ENCODE data around the gene DNA2. TPM values are rescaled to one million over a fixed set of nuclear protein-coding genes. Genes with fewer than 3 reads are reported as not detected.

The DNA2 gene
- total RNA-seq, 3 donors from 2014 or later: 15.1 to 27.1 (median 20.0) TPM

Other genes with a start within 250 kb of the DNA2 start
- gene ATOH7, start 239.9 kb downstream of the DNA2 start, total RNA-seq: not detected
- gene HNRNPH3, start 139.9 kb downstream of the DNA2 start, total RNA-seq: 100 to 1,000 TPM; 198 to 215 (median 208) TPM
- gene PBLD, start 139.0 kb downstream of the DNA2 start, total RNA-seq: 1 to 10 TPM in 1 of 3 donors, under 1 TPM in 2; 0.18 to 1.1 (median 0.37) TPM
- 1 to 10 TPM; 4.4 to 7.1 (median 6.9) TPM for gene RUFY2, start 64.7 kb downstream of the DNA2 start, total RNA-seq
- 10 to 100 TPM; 16.0 to 21.4 (median 18.5) TPM for gene SLC25A16, start 55.5 kb upstream of the DNA2 start, total RNA-seq
- gene TET1, start 88.4 kb upstream of the DNA2 start, total RNA-seq: under 1 TPM; 0.14 to 0.24 (median 0.23) TPM
- 100 to 1,000 TPM; 105 to 120 (median 114) TPM for gene CCAR1, start 249.3 kb upstream of the DNA2 start, total RNA-seq

Measured in activated T-cell treated with anti-CD3 and anti-CD28 coated beads, Interleukin-2, amount 50 U/mL, for 4 hours (primary cell).